Activated CD8-positive, alpha-beta memory T cell treated with anti-CD3 and anti-CD28 coated beads, Interleukin-2, amount 10 ng/mL, durations not matched to agents 7 days and 5 days (primary cell): ENCODE results near the gene MOGAT3. TPM values are rescaled to one million over a fixed set of nuclear protein-coding genes. Genes with fewer than 3 reads are reported as not detected.

Experiments used
- ATAC-seq: fragments of 150-1000 bp; cut with Tn5 transposase; one replicate; pipeline ENCODE4 v1.10.0; 2021; ENCODE audit warnings: moderate library complexity
- CTCF ChIA-PET: fragments of 350-600 bp; sonication (Branson Sonifier 250); formaldehyde crosslinking; loops from one replicate; lab custom pipeline; 2021; ENCODE audit warnings: antibody characterized with exemption; lab: Charles Lee
- DNase-seq: peaks from one replicate; pipeline ENCODE4 v3.0.0-alpha.2; 2020
- H3K27ac Mint-ChIP-seq: one replicate; pipeline ENCODE4 v1.8.0; 2021; ENCODE audit warnings: mild to moderate bottlenecking, mixed read lengths
- H3K27me3 Mint-ChIP-seq: one replicate; pipeline ENCODE4 v1.8.0; 2021; ENCODE audit warnings: mixed read lengths
- H3K36me3 Mint-ChIP-seq: one replicate; pipeline ENCODE4 v1.8.0; 2021; ENCODE audit warnings: mild to moderate bottlenecking, mixed read lengths
- H3K4me1 Mint-ChIP-seq: one replicate; pipeline ENCODE4 v1.8.0; 2021; ENCODE audit warnings: mixed read lengths
- H3K4me3 Mint-ChIP-seq: one replicate; pipeline ENCODE4 v1.8.0; 2021; ENCODE audit warnings: mild to moderate bottlenecking, moderate library complexity, mixed read lengths
- H3K9me3 Mint-ChIP-seq: one replicate; pipeline ENCODE4 v1.8.0; 2022; ENCODE audit warnings: low read depth, mixed read lengths
- total RNA-seq, 2 experiments: library from RNA; stranded (reverse); gene quantifications; one replicate each; pipeline ENCODE4 v1.2.3, GENCODE V29; 2021

Gene MOGAT3
- total RNA-seq, 2 experiments from 2014 or later, result not detected

- peak within 1 kb of the TSS; percentile 46 for H3K4me3 Mint-ChIP-seq
- ATAC-seq (peak; percentile 85), DNase-seq (peak; percentile 95)
- H3K27ac Mint-ChIP-seq, result no peak within 1 kb of the TSS
- peaks cover 4% of the 10 kb centered on the region for H3K36me3 Mint-ChIP-seq
- CTCF ChIA-PET, result interaction anchor here (0.8 to 5.2 kb wide), 11 partner anchors 8 to 313 kb away, joined by 3 to 39 read pairs (median 5); partner anchors contain the start of genes AP1S1 and SLC12A9
- H3K27me3 Mint-ChIP-seq, result peaks cover 62% of the 10 kb centered on the region
- peaks cover 38% of the 10 kb centered on the region for H3K4me1 Mint-ChIP-seq
- H3K9me3 Mint-ChIP-seq, result no peaks in the 10 kb centered on the region
Measured at GRCh38 chr7:101165075-101165957, 35.5 kb downstream of the MOGAT3 start, which contains the start of gene VGF. VGF (minus strand) TSS chr7:101165569; CDS start chr7:101164843, 726 bp downstream.

DNA sequence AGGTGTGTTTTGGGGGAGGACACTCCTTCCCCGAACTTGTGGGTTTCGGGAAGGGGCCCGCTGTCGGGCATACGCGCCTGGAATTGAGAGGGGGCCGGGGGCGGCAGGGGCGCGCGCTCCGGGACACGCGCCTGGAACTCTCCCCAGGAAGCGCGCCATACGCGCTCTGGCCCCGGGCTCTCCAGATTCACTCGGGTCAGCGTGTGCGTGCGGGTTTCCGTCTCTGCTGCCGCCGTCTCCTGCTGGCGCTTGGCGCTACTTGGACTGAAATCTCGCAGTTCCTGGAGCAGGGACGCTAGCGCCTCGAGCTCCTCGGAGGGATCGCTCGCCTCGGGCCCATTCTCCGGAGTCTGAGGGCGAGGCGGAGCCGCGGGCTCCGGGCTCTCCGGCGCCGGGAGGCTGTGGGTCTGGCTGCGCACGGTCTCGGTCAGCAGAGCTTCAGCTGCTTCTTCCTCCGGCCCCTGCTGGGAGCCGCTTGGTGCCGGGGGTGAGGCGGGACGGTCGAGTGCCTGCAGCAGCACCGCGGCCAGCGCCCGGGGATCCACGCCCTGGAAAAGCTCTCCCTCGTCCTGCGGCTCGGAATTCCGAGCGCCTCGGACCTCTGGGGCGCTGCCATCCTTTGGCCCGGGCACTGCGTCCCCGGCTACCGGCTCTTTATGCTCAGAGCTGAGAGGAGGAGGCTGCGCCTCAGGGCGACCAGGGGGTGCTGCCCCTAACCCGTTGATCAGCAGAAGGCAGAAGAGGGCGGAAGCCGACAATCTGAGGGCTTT is 36.6 kb downstream of the MOGAT3 start:
- CTCF ChIA-PET, result interaction anchor here (1.8 to 5.2 kb wide), 4 partner anchors 10 to 28 kb away, joined by 8 to 39 read pairs (median 15); no protein-coding TSS in a partner anchor
- ATAC-seq, result no peak
- Mint-ChIP-seq H3K4me3 (no peak overlapping the region), H3K27me3 (peaks cover 52% of the 10 kb centered on the region), H3K36me3 (peaks cover 7% of the 10 kb centered on the region), H3K4me1 (peaks cover 31% of the 10 kb centered on the region), H3K27ac (no peak overlapping the region), H3K9me3 (no peaks in the 10 kb centered on the region)
- DNase-seq, result no peak

GRCh38 chr7:101163279-101164070 is 37.4 kb downstream of the MOGAT3 start:
- Mint-ChIP-seq H3K27me3 (peaks cover 45% of the 10 kb centered on the region), H3K4me3 (peak overlapping the region; percentile 74), H3K9me3 (no peaks in the 10 kb centered on the region), H3K27ac (peak overlapping the region; percentile 32), H3K4me1 (peaks cover 26% of the 10 kb centered on the region), H3K36me3 (peaks cover 7% of the 10 kb centered on the region)
- ATAC-seq (peak; percentile 41), DNase-seq (peak; percentile 69)
- CTCF ChIA-PET, result interaction anchor here (0.8 to 5.2 kb wide), 3 partner anchors 9 to 19 kb away, joined by 3 to 39 read pairs (median 16); partner anchors contain the start of gene AP1S1

DNA sequence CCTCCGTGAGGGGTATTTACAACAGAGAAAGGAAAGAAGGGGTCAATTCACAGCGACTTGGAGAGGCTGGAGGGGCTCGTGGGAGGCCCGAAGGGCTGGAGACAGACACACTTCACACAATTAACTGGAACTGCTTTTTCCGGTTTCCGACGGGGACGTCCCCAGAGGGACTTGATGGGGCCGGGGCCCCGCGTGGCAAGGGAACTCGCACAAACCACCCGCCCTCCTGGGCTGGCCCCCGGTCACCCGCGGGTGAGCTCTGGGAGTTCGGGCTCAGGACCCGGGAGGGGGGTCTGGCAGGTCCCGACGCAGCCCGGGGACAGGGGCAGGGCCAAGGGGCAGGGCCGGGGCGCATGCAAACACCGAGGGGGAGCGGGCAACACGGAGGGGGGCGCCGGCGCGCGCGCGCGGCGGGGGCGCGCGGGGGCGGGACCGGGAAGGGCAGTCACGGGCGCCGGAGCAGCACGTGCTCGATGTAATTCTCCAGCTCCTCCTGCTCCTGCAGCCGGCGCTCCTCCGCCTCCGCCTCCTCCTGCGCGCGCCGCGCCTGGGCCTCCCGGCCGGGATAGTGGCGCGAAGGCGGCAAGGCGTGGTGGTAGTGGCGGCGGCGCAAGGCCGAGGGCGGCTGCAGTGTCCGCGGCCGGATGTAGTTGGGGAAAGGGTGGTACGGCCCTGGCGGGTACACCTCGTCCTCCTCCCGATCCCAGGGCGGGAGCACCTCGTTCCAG is 38.1 kb downstream of the MOGAT3 start:
- Mint-ChIP-seq H3K36me3 (peaks cover 7% of the 10 kb centered on the region), H3K4me3 (peak overlapping the region; percentile 74), H3K4me1 (peaks cover 23% of the 10 kb centered on the region), H3K27ac (no peak overlapping the region), H3K27me3 (peaks cover 38% of the 10 kb centered on the region), H3K9me3 (no peaks in the 10 kb centered on the region)
- DNase-seq, result no peak
- CTCF ChIA-PET, result interaction anchor here (0.8 to 5.2 kb wide), 3 partner anchors 8 to 18 kb away, joined by 3 to 39 read pairs (median 16); partner anchors contain the start of gene AP1S1
- peak; percentile 20 for ATAC-seq

- DNase-seq (no peak), ATAC-seq (no peak)
- H3K9me3 Mint-ChIP-seq, result no peaks in the 10 kb centered on the region
- peak overlapping the region; percentile 74 for H3K4me3 Mint-ChIP-seq
- H3K4me1 Mint-ChIP-seq, result peaks cover 18% of the 10 kb centered on the region
- H3K36me3 Mint-ChIP-seq, result peaks cover 8% of the 10 kb centered on the region
- H3K27ac Mint-ChIP-seq, result no peak overlapping the region
- peaks cover 29% of the 10 kb centered on the region for H3K27me3 Mint-ChIP-seq
- CTCF ChIA-PET, result interaction anchor here (4.3 to 5.2 kb wide), 2 partner anchors 12 to 18 kb away, joined by 16 to 39 read pairs; no protein-coding TSS in a partner anchor
Measured at GRCh38 chr7:101161692-101162471, 39.0 kb downstream of the MOGAT3 start.

GRCh38 chr7:101160910-101161309 is 39.9 kb downstream of the MOGAT3 start:
- Mint-ChIP-seq H3K4me3 (no peak overlapping the region), H3K27ac (no peak overlapping the region), H3K4me1 (peaks cover 14% of the 10 kb centered on the region), H3K36me3 (peaks cover 10% of the 10 kb centered on the region), H3K9me3 (no peaks in the 10 kb centered on the region), H3K27me3 (peaks cover 22% of the 10 kb centered on the region)
- no peak for ATAC-seq
- CTCF ChIA-PET, result interaction anchor here (4.3 to 9.1 kb wide), 2 partner anchors 13 to 18 kb away, joined by 16 to 90 read pairs; no protein-coding TSS in a partner anchor
- DNase-seq, result no peak

GRCh38 chr7:101159696-101160674 is 40.9 kb downstream of the MOGAT3 start:
- Mint-ChIP-seq H3K36me3 (peaks cover 10% of the 10 kb centered on the region), H3K27me3 (peaks cover 13% of the 10 kb centered on the region), H3K4me1 (peaks cover 11% of the 10 kb centered on the region), H3K27ac (no peak overlapping the region), H3K4me3 (no peak overlapping the region), H3K9me3 (no peaks in the 10 kb centered on the region)
- ATAC-seq, result no peak
- no peak for DNase-seq
- CTCF ChIA-PET, result interaction anchor here (4.3 to 9.1 kb wide), 2 partner anchors 14 to 17 kb away, joined by 16 to 90 read pairs; no protein-coding TSS in a partner anchor

DNA sequence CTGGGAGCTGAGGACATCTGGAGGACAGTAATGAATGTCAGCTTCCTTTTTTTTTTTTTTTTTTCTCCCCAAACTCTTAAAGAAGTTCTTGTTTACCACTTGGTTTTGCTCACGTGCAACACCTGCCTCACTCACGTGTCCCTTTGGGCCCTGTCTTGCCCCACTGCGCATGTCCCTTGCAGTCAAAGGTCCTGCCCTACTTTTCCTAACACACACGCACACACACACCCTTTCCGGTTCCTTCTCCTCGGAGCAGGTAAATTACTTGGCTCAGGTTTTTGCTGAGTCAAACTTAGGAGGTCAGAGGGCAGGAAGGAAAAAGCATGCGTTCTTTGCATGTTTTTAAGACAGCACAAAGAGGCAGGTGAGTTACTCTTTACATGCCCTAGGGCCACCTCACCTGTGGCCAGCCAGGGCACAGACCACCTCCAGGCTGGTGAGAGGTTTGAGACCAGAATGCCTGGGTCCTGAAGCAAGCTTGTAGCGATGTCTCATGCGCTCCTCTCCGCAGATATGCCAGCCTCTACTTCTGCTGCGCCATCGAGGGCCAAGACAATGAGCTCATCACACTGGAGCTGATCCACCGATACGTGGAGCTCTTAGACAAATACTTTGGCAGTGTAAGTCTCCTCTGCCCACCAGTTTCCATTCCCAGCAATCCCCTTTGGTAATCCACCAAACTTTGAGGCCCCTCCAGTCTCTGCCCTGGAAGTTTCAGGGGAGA is 43.8 kb downstream of the MOGAT3 start:
- CTCF ChIA-PET, result interaction anchor here (0.6 to 9.1 kb wide), 9 partner anchors 9 to 328 kb away, joined by 3 to 90 read pairs (median 4); partner anchors contain the start of gene VGF

GRCh38 chr7:101156277-101156676 is 44.6 kb downstream of the MOGAT3 start:
- no peak overlapping the region for H3K27ac Mint-ChIP-seq
- no peak for ATAC-seq
- peaks cover 9% of the 10 kb centered on the region for H3K4me1 Mint-ChIP-seq
- CTCF ChIA-PET, result interaction anchor here (0.6 to 9.1 kb wide), 7 partner anchors 9 to 328 kb away, joined by 3 to 90 read pairs (median 4); no protein-coding TSS in a partner anchor
- H3K36me3 Mint-ChIP-seq, result peaks cover 8% of the 10 kb centered on the region
- no peaks in the 10 kb centered on the region for H3K9me3 Mint-ChIP-seq
- peaks cover 11% of the 10 kb centered on the region for H3K27me3 Mint-ChIP-seq
- H3K4me3 Mint-ChIP-seq, result no peak overlapping the region
- DNase-seq, result no peak

More for the DNA sequence above, 43.8 kb downstream of the MOGAT3 start:
- Mint-ChIP-seq H3K9me3 (no peaks in the 10 kb centered on the region), H3K27ac (no peak overlapping the region), H3K36me3 (peaks cover 10% of the 10 kb centered on the region), H3K27me3 (peaks cover 10% of the 10 kb centered on the region), H3K4me1 (peaks cover 9% of the 10 kb centered on the region), H3K4me3 (no peak overlapping the region)
- no peak for DNase-seq
- no peak for ATAC-seq

DNA sequence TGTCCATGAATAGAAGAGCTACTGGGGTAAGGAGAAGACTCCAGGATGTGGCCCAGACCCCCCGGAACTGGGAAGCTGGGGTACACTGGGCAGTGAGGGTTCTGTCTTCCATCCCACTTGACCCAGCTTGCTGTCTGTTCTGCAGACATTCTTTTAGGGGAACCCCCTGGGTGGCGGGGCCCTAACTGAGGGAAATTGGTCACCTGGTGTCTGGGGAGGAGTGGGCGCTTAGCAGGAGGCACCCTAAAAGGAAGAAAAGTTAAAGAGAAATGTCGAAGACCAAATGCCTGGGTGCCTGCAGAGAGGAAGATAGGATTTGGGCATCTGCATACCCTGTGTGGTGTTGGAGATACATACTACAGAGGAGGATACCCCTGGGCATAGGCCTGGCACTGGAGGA is 45.5 kb downstream of the MOGAT3 start:
- ATAC-seq (no peak), DNase-seq (no peak)
- Mint-ChIP-seq H3K36me3 (peaks cover 6% of the 10 kb centered on the region), H3K9me3 (no peaks in the 10 kb centered on the region), H3K4me3 (peak overlapping the region; percentile 73), H3K27me3 (peaks cover 14% of the 10 kb centered on the region), H3K4me1 (peaks cover 9% of the 10 kb centered on the region), H3K27ac (no peak overlapping the region)
- CTCF ChIA-PET, result interaction anchor here (0.7 to 9.1 kb wide), 6 partner anchors 8 to 89 kb away, joined by 3 to 90 read pairs (median 6); no protein-coding TSS in a partner anchor
